ENCODE results near the gene TRAF3IP3.

GRCh38 chr1:209775678-209776077 is 19.8 kb downstream of the TRAF3IP3 start:
- TF ChIP-seq, protein P1, sequence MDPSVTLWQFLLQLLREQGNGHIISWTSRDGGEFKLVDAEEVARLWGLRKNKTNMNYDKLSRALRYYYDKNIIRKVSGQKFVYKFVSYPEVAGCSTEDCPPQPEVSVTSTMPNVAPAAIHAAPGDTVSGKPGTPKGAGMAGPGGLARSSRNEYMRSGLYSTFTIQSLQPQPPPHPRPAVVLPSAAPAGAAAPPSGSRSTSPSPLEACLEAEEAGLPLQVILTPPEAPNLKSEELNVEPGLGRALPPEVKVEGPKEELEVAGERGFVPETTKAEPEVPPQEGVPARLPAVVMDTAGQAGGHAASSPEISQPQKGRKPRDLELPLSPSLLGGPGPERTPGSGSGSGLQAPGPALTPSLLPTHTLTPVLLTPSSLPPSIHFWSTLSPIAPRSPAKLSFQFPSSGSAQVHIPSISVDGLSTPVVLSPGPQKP (IDR thresholded peaks at IDR 0.05; ENCODE audit: low read depth, low read length), result no peak
- TF ChIP-seq ZFP36 (IDR thresholded peaks at IDR 0.05; ENCODE audit: borderline replicate concordance, partially characterized antibody) (no peak), HOXB13 (CRISPR knock-in tag; IDR thresholded peaks at IDR 0.05; ENCODE audit: low read depth) (no peak)

All from A549 (cell line).